LNCAP (cell line): ENCODE measurements around the gene TRIM75.

Experiments
- CTCF ChIP-seq: fragments of 450-650 bp; IDR thresholded peaks from 2 replicates; pipeline ENCODE4 v1.5.1; 2017; ENCODE audit warnings: mild to moderate bottlenecking

The TRIM75 gene

GRCh38 chr4:165088366-165088765, 34.7 kb downstream of the TRIM75 start:
- no peak for TF ChIP-seq CTCF

- no peak for TF ChIP-seq CTCF
Observed at GRCh38 chr4:165094873-165095272, 41.2 kb downstream of the TRIM75 start.

GRCh38 chr4:165095291-165095690, 41.6 kb downstream of the TRIM75 start:
- no peak for TF ChIP-seq CTCF

GRCh38 chr4:165096776-165097175, 43.1 kb downstream of the TRIM75 start:
- TF ChIP-seq CTCF, result peak; percentile 56

GRCh38 chr4:165101641-165102040, 48.0 kb downstream of the TRIM75 start:
- no peak for TF ChIP-seq CTCF

- TF ChIP-seq CTCF, result no peak
Observed at GRCh38 chr4:165106518-165106917, 52.9 kb downstream of the TRIM75 start.
